Measurements from ENCODE around the gene ATR.

ATR gene

GRCh38 chr3:142530296-142530695, 48.2 kb downstream of the ATR start:
- Mint-ChIP-seq H3K27me3 (no peaks in the 10 kb centered on the region), H3K36me3 (peaks cover 43% of the 10 kb centered on the region), H3K27ac (no peak overlapping the region), H3K4me1 (peaks cover 7% of the 10 kb centered on the region), H3K9me3 (peaks cover 6% of the 10 kb centered on the region), H3K4me3 (no peak overlapping the region)
- CTCF ChIA-PET, result no interaction called here
- DNase-seq, result no peak

DNA sequence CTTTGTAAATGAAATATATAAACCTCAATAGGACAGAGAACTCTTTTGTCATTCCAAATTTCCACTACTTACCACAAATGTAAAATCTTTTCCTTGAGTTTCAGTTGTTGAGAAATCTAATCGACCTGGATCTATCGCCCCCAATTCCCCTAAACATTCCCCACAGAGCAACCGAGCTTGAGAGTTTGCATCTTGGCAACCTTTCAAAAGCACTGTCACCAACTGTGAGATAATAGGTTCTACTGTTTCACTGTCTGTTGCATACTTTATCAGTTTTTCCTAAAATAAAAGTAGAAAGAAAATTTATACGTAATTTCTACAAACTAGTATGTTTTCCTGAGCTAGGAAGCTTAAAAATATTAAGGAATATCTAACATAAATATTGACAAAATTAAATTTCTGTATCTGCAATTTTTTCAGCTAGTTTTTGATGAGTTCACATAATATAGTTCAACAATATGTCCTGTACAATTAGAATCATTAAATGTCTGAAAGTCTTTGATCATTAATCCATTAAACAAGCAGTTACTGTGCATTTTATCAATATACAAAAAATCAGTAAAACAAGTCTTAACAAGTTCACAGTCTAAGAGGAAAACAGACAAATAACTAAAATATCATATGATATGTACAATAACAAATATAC, 54.5 kb downstream of the ATR start:
- no peaks in the 10 kb centered on the region for H3K9me3 Mint-ChIP-seq
- H3K4me1 Mint-ChIP-seq, result no peaks in the 10 kb centered on the region
- H3K27ac Mint-ChIP-seq, result peak overlapping the region; percentile 33
- H3K36me3 Mint-ChIP-seq, result peaks cover 21% of the 10 kb centered on the region
- H3K4me3 Mint-ChIP-seq, result no peak overlapping the region
- CTCF ChIA-PET, result no interaction called here
- H3K27me3 Mint-ChIP-seq, result no peaks in the 10 kb centered on the region
- DNase-seq, result no peak

DNA sequence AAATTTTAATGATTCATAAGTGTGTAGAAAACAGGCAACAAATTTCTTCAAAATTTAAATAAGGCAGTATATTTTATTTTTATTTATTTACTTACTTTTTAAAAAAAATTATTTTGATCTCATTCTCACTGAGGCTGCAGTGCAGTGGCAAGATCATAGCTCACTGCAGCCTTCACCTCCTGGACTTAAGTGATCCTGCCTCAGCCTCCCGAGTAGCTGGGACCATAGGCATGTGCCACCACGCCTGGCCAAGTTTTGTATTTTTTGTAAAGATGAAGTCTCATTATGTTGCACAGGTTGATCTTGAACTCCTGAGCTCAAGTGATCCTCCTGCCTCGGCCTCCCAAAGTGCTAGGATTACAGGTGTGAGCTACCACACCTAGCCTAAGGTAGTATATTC, 69.5 kb downstream of the ATR start:
- DNase-seq, result no peak

GRCh38 chr3:142507241-142507640, 71.3 kb downstream of the ATR start:
- Mint-ChIP-seq H3K4me1 (peaks cover 16% of the 10 kb centered on the region), H3K9me3 (peaks cover 2% of the 10 kb centered on the region), H3K4me3 (no peak overlapping the region), H3K36me3 (peaks cover 40% of the 10 kb centered on the region), H3K27ac (no peak overlapping the region), H3K27me3 (no peaks in the 10 kb centered on the region)
- CTCF ChIA-PET, result no interaction called here
- no peak for DNase-seq

More for the DNA sequence above, 69.5 kb downstream of the ATR start:
- CTCF ChIA-PET, result no interaction called here
- H3K4me1 Mint-ChIP-seq, result peaks cover 16% of the 10 kb centered on the region
- peak overlapping the region; percentile 72 for H3K4me3 Mint-ChIP-seq
- H3K27ac Mint-ChIP-seq, result peak overlapping the region; percentile 96
- peaks cover 36% of the 10 kb centered on the region for H3K36me3 Mint-ChIP-seq
- no peaks in the 10 kb centered on the region for H3K9me3 Mint-ChIP-seq
- no peaks in the 10 kb centered on the region for H3K27me3 Mint-ChIP-seq

DNA sequence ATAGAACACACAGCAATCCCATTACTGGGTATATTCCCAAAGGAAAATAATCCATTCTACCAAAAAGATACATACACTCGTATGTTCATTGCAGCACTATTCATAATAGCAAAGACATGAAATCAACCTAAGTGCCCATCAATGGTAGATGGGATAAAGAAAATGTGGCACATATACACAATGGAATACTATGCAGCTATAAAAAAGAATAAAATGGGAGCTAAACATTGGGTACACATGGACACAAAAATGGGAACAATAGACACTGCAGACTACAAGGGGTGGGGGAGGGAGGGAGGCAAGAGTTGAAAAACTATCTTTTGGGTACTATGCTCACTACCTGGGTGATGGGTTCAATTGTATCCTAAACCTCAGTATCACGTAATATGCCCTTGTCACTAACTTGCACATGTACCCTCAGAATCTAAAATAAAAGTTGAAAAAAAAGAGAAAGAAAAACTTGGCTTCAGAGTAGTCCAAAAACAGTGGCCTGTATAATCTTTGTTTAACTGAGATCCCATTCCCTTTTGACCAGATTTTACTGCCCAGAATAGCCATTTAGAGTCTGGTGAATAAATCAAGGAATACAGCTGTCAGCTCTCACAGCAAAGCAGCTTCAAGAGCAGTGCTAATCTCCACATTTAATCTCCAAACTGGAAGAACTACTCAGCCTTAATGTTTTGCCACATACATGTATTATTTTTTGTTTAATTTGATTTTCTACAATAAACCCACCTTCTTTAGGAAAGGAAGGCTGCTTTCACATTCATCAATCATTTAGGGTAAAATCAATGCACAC, 76.1 kb downstream of the ATR start:
- Mint-ChIP-seq H3K27me3 (no peaks in the 10 kb centered on the region), H3K9me3 (peaks cover 3% of the 10 kb centered on the region), H3K4me1 (peaks cover 4% of the 10 kb centered on the region), H3K4me3 (no peak overlapping the region), H3K27ac (no peak overlapping the region), H3K36me3 (peaks cover 45% of the 10 kb centered on the region)
- DNase-seq, result no peak
- CTCF ChIA-PET, result no interaction called here

- Mint-ChIP-seq H3K4me3 (no peak overlapping the region), H3K36me3 (peaks cover 44% of the 10 kb centered on the region), H3K9me3 (peaks cover 3% of the 10 kb centered on the region), H3K27me3 (no peaks in the 10 kb centered on the region), H3K27ac (no peak overlapping the region), H3K4me1 (no peaks in the 10 kb centered on the region)
- CTCF ChIA-PET, result no interaction called here
- DNase-seq, result no peak
Observed at GRCh38 chr3:142501004-142501926, 77.3 kb downstream of the ATR start.

GRCh38 chr3:142500211-142500610, 78.3 kb downstream of the ATR start:
- CTCF ChIA-PET, result no interaction called here
- Mint-ChIP-seq H3K27ac (no peak overlapping the region), H3K4me1 (no peaks in the 10 kb centered on the region), H3K9me3 (peaks cover 3% of the 10 kb centered on the region), H3K27me3 (no peaks in the 10 kb centered on the region), H3K36me3 (peaks cover 42% of the 10 kb centered on the region), H3K4me3 (no peak overlapping the region)
- DNase-seq, result no peak

GRCh38 chr3:142498397-142499180, 79.9 kb downstream of the ATR start:
- Mint-ChIP-seq H3K4me1 (no peaks in the 10 kb centered on the region), H3K9me3 (peaks cover 3% of the 10 kb centered on the region), H3K4me3 (no peak overlapping the region), H3K27ac (no peak overlapping the region), H3K27me3 (no peaks in the 10 kb centered on the region), H3K36me3 (peaks cover 48% of the 10 kb centered on the region)
- DNase-seq, result no peak
- CTCF ChIA-PET, result interaction anchor here (0.8 kb wide), 1 partner anchor 9 kb away, joined by 3 read pairs; no protein-coding TSS in a partner anchor

DNA sequence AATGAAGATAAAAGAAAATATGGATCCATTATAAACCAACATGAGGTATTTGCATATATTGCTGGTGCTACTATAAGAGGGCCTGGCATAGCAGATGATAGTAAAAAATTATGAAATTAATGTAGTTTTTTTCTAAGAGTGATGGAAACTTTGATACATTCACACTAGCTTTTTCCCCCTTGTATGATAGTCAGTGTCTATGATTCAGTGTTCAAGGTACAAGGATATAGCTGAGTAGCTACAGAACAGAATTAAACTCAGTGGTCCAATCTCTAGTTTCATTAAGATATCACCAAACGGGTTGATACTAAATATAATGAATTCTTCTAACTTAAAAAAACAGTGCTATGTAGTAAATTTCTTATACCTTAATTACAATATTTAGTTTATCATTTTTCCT, 80.8 kb downstream of the ATR start:
- H3K27me3 Mint-ChIP-seq, result no peaks in the 10 kb centered on the region
- peaks cover 54% of the 10 kb centered on the region for H3K36me3 Mint-ChIP-seq
- no peak for DNase-seq
- H3K9me3 Mint-ChIP-seq, result peaks cover 3% of the 10 kb centered on the region
- H3K4me1 Mint-ChIP-seq, result no peaks in the 10 kb centered on the region
- CTCF ChIA-PET, result no interaction called here
- no peak overlapping the region for H3K4me3 Mint-ChIP-seq
- H3K27ac Mint-ChIP-seq, result no peak overlapping the region

- H3K27ac Mint-ChIP-seq, result no peak overlapping the region
- no peak overlapping the region for H3K4me3 Mint-ChIP-seq
- no peaks in the 10 kb centered on the region for H3K27me3 Mint-ChIP-seq
- CTCF ChIA-PET, result no interaction called here
- no peaks in the 10 kb centered on the region for H3K9me3 Mint-ChIP-seq
- no peak for DNase-seq
- peaks cover 54% of the 10 kb centered on the region for H3K36me3 Mint-ChIP-seq
- no peaks in the 10 kb centered on the region for H3K4me1 Mint-ChIP-seq
Observed at GRCh38 chr3:142495103-142495502, 83.4 kb downstream of the ATR start.

DNA sequence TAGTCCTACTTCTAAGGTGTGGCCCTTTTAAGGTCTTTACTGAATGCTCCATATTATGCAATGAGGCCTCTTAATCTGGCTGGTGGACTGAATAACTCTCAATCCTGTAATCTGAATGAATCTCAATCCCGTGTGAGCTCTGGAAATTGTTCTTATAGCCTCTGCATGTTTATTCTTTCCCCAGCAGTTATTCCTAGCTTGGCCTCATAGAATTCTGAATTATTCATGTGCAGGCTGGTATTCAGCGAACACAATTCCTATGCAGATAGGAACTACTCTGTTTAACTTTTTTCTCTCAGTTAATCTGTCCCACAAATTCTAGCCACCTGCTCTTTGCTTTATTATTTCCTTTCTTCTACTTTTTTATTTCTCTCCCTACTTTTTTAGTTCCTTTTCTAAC, 86.3 kb downstream of the ATR start:
- H3K27me3 Mint-ChIP-seq, result no peaks in the 10 kb centered on the region
- H3K4me1 Mint-ChIP-seq, result no peaks in the 10 kb centered on the region
- H3K9me3 Mint-ChIP-seq, result no peaks in the 10 kb centered on the region
- CTCF ChIA-PET, result no interaction called here
- H3K4me3 Mint-ChIP-seq, result no peak overlapping the region
- DNase-seq, result no peak
- H3K36me3 Mint-ChIP-seq, result peaks cover 65% of the 10 kb centered on the region
- H3K27ac Mint-ChIP-seq, result no peak overlapping the region

DNA sequence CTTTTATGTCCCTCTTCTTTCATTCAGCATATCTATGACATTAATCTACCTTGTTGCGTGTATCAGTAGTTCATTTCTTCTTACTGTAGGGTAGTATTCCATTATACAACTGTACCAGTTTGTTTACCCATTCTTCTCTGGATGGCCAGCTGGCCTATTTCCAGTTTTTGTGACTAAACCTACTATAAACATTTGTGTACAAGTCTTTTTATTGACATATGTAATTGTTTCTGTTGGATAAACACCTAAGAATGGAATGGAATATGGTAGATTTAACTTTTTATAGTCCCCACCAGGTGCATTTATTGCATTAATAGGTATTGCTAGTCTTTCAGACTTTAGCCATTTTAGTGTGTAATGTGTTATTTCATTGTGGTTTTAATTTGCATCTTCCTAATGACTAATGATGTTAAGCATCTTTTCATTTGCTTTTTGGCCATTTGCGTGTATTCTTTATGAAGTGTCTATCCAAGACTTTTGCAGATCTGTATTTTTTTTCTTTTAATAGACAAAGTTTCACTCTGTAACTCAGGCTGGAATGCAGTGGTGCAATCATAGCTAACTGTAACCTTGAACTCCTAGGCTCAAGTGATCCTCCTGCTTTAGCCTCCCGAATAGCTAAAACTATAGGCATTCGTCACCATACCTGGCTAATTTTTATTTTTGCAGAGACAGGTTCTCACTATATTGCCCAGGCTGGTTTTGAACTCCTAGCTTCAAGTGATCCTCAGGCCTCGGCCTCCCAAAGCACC, 88.8 kb downstream of the ATR start:
- DNase-seq, result no peak
- CTCF ChIA-PET, result interaction anchor here (1.0 kb wide), 1 partner anchor 9 kb away, joined by 3 read pairs; no protein-coding TSS in a partner anchor

GRCh38 chr3:142484912-142485435, 93.6 kb downstream of the ATR start:
- peaks cover 71% of the 10 kb centered on the region for H3K36me3 Mint-ChIP-seq
- H3K9me3 Mint-ChIP-seq, result peaks cover 12% of the 10 kb centered on the region
- H3K4me1 Mint-ChIP-seq, result no peaks in the 10 kb centered on the region
- no peak overlapping the region for H3K27ac Mint-ChIP-seq
- H3K27me3 Mint-ChIP-seq, result no peaks in the 10 kb centered on the region
- CTCF ChIA-PET, result no interaction called here
- no peak for DNase-seq
- H3K4me3 Mint-ChIP-seq, result no peak overlapping the region

More for the DNA sequence above, 88.8 kb downstream of the ATR start:
- Mint-ChIP-seq H3K27ac (no peak overlapping the region), H3K9me3 (no peaks in the 10 kb centered on the region), H3K4me3 (no peak overlapping the region), H3K27me3 (no peaks in the 10 kb centered on the region), H3K36me3 (peaks cover 66% of the 10 kb centered on the region), H3K4me1 (no peaks in the 10 kb centered on the region)
